ENCODE results near the gene TXNRD2.

TXNRD2 gene

GRCh38 chr22:19965771-19966709, 24.4 kb upstream of the TXNRD2 start:
- no peak for DNase-seq

DNA sequence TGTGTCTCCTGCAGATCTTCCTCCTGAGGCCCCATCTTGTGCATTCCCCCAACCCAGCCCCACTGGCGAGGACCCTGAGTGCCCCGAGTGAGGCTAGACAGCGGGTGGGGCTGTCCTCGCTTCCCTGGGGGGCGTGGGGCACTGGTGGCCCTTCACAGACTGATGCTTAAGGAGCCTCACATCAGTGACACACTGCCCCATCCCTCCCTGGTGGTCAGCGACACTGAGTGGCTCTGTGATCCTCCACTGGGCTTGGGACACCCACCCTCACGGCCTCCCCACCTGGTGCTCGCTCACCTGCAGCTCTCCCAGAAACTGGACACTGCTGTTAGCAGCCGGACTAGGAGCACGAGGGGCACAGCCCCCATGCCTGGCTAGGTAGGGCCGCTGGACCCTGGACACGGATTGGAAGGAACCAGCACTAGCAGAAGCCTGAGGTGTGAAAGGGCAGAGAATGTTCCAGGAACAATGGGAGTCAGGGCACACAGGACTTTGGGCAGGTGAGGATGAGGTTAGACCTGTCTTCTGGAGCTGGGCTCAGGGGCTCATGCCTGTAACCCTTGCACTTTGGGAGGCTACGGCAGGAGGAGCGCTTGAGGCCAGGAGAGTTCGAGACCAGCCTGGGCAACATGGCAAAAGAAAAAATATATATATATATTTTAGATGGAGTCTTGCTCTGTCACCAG, 23.2 kb upstream of the TXNRD2 start:
- no peak for DNase-seq

DNA sequence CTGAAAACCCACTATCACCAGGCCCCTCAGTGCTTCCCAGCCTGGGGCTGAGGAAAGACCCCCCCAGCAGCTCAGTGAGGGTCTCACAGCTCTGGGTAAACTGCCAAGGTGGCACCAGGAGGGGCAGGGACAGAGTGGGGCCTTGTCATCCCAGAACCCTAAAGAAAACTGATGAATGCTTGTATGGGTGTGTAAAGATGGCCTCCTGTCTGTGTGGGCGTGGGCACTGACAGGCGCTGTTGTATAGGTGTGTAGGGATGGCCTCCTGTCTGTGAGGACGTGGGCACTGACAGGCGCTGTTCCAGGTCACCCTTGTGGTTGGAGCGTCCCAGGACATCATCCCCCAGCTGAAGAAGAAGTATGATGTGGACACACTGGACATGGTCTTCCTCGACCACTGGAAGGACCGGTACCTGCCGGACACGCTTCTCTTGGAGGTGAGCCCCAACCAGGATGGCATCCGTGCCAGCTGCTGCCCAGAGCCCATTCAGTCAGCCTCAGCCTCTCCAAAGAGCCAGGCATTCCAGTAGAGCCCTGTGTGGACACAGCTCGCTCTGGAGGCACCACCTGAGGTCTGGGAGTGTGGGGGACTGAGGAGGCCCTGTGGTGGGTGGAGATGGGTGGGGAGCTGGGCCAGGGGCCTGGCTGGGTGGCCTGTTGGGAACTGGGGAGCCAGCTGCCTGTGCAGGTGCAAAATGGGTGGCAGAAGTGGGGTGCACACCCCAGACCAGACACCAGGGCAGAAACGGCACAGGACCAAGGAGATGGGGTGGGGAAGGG, 22.4 kb upstream of the TXNRD2 start:
- no peak for DNase-seq

GRCh38 chr22:19962909-19963806, 21.5 kb upstream of the TXNRD2 start:
- no peak for DNase-seq

- peak; percentile 82 for DNase-seq
Observed at GRCh38 chr22:19962246-19962908, 20.8 kb upstream of the TXNRD2 start.

GRCh38 chr22:19961868-19962245, 20.2 kb upstream of the TXNRD2 start:
- no peak for DNase-seq

DNA sequence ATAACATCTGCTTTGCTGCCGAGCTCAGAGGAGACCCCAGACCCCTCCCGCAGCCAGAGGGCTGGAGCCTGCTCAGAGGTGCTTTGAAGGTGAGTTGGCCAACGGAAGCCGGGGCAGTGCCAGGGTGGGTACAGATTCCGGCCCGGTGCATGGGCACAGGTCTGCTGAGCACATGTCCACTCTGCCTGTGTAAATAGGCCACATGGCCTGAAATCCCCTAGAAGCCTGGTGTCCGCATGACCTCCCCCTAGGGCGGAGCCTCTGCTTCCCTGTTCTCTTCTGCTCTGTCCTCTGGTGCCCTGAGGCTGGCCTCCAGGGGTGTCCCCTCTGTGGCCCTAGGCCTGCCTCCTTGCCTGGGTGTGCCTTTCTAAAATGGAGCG, 19.6 kb upstream of the TXNRD2 start:
- DNase-seq: no peak

- DNase-seq: no peak
Observed at GRCh38 chr22:19960491-19961200, 19.0 kb upstream of the TXNRD2 start.

DNA sequence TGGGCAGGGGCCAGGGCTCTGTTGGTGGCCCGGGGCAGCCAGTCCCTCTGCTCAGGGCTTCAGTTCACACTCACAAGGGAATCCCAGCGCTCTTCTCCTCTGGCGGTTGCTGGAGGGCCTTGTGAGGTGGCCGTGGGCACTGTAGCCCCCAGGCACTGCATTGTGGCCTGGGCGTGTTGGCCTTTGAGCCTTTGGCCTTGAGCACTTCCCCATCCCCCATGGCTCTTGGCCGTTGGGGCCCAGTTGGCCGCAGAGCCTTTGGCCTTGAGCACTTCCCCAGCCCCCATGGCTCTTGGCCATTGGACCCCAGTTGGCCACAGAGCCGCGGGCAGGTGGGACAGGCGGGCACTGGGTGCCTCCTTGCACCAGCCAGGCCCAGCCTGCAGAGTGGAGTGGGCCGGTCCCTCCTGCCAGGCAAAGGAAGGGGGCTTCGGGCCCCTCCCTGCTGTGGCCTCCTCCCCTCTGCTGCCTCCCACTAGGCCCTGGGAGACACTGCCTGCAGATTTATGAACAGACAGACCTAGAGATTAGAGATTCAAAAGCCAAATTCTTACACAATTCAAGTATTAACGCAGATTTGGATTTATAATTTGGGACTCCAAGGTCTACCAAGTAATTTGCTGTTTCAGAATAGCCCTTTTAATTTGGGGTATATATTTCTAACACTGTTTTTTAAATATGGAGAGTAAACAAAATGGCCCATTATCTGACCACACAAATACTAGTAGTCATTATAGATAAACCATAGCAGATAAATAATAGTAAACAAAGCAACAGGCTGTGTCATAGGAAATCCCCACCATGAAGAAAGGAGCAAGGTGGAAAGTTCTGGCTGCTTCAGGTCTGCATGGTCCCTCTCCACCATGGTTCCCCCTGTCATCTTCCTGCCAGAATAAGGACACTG, 18.2 kb upstream of the TXNRD2 start:
- no peak for DNase-seq

DNA sequence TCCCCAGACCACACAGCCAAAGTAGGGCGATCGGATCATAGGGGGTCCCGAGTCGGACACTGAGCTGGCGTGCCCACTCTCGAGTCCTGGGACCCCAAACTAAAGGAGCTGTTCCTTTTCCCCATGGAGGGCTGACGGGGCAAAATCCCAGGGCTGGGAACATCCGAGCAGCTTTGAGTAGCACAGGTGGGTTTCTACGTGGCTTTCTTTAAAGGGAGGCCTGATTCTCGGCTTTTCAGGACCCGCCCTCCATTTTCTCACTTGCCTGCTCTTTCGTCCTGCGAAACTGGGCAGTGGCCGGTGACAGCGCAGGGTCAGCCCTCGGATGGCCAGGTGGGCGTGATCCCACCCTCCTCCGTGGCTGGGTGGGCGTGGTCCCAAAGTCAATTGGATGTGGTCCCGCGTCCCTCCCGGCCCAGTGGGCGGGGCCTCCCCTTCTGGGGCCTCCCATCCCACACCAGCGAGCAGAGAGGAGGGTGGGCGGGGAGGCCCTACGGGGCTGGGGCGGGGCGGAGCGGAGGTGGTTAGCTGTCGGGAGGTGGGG, 17.5 kb upstream of the TXNRD2 start:
- no peak for DNase-seq

DNA sequence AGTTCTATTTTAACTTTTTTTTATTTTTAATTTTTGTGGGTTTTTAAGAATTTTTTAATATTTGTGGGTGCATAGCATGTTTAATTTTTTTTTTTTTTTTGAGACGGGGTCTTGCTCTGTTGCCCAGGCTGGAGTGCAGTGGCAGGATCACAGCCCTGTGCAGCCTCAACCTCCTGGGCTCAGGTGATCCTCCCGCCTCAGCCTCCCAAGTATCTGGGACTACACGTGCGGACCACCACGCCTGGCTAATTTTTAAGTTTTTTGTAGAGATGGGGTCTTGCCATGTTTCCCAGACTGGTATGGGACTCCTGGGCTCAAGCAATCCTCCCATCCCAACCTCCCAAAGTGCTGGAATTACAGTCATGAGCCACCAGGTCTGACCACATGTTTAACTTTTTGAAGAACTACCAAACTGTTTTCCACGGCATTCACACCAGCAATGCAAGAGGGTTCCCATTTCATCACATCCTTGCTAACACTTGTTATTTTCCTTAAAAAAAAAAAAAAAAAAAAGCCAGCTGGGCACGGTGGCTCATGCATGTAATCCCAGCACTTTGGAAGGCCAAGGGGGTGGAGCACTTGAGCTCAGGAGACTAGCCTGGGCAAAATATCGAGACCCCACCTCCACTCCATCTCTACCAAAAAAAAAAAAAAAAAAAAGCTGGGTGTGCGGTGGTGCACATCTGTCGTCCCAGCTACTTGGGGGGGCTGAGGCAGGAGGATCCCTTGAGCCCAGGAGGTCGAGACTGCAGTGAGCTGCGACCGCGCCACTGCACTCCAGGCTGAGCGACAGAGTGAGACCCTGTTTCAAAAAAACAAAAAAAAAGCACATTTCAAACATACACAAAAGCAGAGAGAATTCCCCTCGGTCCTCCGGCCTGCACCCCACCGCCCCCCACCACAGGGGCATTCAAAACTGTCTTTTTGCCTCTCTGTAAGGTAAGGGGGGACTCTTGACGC, 16.7 kb upstream of the TXNRD2 start:
- no peak for DNase-seq

DNA sequence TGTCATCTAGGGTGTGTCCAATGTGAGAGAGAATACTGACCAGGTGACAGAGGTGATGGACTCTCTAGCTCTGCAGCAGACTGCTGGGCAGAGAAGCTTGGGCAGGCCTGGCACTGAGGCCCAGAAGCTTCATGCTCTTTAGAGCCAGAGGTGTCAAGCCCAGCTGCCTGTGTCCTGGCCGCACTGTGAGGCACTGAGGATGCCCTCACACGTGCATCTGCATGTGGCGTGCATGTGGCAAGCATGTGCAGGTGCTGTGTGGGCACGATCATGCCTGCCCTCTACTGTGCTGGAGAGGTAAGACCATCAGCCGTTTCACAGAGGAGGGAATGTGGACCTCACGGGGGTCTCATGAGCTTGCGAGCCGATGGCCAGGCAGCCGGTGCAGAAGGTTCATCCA, 15.8 kb upstream of the TXNRD2 start:
- no peak for DNase-seq

DNA sequence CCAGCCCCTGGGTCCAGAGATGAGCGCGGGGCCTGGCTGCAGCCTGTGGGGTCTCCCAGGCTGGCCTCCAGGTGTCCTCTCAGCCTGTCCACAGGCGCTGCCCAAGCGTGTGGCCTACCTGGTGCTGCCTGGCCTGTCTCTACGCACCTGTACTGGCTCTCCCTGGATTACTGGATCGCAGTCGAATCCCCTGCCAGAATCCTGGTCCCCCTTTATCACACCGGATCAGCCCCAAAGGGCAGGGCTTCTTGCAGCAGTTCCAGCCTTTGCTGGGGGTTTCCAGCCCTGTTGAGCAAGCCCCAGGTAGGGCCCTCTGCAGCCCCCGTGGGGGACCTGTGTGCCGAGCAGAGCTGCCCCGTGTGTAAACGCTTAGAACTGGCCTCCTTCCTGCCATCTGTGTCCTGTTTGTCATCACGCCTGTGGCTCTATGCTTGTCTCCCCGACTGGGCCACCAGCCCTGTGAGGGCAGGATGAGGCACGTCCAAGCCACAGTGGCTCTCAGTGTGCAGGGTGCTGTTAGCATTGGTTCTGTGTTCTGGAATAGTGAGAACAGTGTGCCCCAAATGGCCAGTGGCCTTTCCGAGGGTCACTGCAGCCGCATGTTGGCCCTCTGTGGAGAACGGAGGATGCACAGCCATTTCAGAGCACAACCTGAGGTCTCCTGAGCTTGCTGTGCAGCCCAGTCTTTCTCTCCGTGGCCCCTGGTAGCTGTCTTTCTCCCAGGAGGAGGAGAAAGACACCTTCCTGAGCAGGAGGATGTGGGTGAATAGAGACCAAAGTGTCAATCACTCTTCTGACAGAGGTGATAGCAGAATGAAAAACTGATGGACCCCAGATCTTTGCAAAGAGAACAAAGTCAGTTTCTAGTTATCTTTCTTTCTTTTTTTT, 13.9 kb upstream of the TXNRD2 start:
- no peak for DNase-seq

GRCh38 chr22:19951346-19951745, 9.7 kb upstream of the TXNRD2 start:
- DNase-seq: no peak

GRCh38 chr22:19948057-19948760, 6.6 kb upstream of the TXNRD2 start:
- no peak for DNase-seq

DNA sequence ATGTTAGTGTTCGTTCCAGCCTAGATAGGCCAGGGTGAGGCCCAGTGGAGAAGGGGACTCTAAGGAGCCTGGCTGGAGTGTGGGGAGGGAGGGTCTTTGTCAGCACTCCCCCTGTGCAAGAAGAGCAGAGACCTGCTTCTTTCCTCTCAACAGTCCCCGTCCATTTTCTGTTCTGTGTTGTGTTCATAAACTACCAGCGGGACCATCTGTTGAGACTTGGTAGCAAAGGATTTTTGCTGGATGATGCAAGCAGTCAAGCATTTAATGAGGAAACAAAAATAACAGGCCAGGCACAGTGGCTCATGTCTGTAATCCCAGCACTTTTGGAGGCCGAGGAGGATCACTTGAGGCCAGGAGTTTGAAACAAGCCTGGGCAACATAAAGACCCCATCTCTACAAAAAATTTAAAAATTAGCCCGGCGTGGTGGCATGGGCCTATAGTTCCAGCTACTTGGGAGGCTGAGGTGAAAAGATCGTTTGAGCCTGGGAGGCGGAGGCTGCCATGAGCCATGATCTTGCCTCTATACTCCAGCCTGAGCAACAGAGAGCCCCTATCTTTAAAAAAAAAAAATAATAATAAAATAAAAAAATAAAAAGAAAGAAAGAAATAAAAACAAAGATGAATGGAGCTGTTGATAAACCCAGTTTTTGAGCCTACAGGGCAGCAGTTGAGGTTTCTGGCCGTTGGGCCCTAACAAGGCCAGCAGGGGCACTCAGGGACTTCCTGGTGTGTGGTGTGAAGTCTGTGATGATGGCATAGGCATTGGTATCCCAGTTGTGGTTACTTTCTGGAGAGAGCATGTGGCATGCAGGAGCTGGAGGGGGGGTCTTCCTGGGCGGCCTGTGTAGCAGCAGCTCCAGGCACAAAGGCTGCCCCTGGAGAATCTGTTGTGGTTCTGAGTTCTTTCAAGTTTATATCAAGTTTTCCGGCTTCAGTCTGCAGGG, 1.7 kb upstream of the TXNRD2 start:
- no peak for DNase-seq

Measured in activated CD8-positive, alpha-beta memory T cell treated with anti-CD3 and anti-CD28 coated beads for 24 hours (primary cell).